GM10248 (cell line): Measurements from ENCODE around the gene KIF7.

Experiments
- CTCF ChIA-PET: fragments of 300-600 bp; sonication (Branson Sonifier 250); formaldehyde crosslinking; extraction: SDS; loops from one replicate; lab custom pipeline; 2021; ENCODE audit warnings: antibody characterized with exemption; lab: Yijun Ruan, JAX
- POLR2A ChIA-PET: fragments of 350-650 bp; sonication (Branson Sonifier 250); formaldehyde crosslinking; extraction: SDS; loops from one replicate; lab custom pipeline; 2020; ENCODE audit warnings: antibody characterized with exemption; lab: Yijun Ruan, JAX
- DNase-seq: peaks from one replicate; pipeline ENCODE4 v3.0.0; 2012; ENCODE audit errors: extremely low spot score
- TF ChIP-seq, protein P1 (sequence below): IDR thresholded peaks from 2 replicates; pipeline ENCODE4 v1.5.1; 2012; ENCODE audit warnings: mild to moderate bottlenecking, low read depth; ENCODE audit errors: extremely low read depth, missing control alignments, control extremely low read depth

Gene KIF7

DNA sequence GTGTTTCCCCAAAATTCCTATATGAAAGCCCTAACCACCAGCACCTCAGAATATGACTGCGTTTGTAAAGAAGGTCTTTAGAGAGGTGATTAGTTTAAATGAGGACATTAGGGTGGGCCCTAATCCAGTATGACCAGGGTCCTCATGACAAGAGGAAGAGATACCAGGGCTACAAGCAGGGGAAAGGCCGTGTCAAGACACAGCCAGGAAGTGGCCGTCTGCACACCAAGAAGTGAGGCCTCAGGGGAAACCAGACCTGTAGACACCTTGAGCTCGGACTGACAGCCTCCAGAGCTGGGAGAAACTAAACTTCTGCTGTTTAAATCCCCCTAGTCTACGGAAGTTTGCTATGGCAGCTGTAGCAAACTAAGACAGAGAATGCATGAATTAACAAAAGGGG, 14.2 kb downstream of the KIF7 start:
- CTCF ChIA-PET, result interaction anchor here (0.7 to 1.2 kb wide), 2 partner anchors 31 to 99 kb away, joined by 3 to 4 read pairs; no protein-coding TSS in a partner anchor
- POLR2A ChIA-PET, result no interaction called here
- TF ChIP-seq, protein P1, sequence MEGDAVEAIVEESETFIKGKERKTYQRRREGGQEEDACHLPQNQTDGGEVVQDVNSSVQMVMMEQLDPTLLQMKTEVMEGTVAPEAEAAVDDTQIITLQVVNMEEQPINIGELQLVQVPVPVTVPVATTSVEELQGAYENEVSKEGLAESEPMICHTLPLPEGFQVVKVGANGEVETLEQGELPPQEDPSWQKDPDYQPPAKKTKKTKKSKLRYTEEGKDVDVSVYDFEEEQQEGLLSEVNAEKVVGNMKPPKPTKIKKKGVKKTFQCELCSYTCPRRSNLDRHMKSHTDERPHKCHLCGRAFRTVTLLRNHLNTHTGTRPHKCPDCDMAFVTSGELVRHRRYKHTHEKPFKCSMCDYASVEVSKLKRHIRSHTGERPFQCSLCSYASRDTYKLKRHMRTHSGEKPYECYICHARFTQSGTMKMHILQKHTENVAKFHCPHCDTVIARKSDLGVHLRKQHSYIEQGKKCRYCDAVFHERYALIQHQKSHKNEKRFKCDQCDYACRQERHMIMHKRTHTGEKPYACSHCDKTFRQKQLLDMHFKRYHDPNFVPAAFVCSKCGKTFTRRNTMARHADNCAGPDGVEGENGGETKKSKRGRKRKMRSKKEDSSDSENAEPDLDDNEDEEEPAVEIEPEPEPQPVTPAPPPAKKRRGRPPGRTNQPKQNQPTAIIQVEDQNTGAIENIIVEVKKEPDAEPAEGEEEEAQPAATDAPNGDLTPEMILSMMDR, result no peak
- DNase-seq, result no peak

DNA sequence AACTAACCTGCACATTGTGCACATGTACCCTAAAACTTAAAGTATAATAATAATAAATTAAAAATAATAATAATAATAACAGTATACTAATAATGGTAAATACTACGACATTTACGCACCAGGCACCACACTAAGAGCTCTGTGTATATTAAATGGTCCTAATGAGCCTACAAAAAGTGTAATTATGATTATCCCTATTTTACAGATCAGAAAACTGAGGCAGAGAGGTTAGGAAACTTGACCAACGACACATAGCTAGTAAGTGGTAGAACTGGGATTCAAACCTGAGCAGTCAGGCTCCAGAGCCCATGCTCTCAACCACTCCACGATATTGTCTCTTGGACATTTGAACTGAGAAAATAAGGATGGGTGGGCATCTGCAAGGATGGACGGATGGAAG, 15.0 kb downstream of the KIF7 start:
- DNase-seq, result no peak
- TF ChIP-seq, protein P1, result no peak
- POLR2A ChIA-PET, result no interaction called here
- CTCF ChIA-PET, result no interaction called here

DNA sequence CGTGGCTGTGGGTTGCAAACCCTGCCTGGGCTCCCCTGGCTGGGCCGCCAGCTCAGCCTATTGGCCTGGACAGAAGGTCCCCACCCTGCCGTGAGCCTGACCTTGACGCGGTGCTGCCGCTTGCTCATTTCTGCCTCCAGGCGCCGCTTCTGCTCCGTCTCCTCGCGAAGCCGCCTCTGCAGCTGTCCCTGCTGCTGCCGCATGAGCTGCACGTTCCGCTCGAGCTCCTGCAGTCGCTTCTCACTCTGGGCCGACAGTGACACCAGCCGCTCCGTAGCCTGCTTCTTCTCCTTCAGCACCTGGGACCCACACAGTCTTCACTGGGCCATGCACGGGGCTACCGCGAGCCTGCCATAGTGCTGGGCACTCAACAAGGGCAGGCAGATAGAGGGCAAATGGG, 21.7 kb downstream of the KIF7 start:
- no peak for DNase-seq
- ChIA-PET CTCF (interaction anchor here (2.6 kb wide), 1 partner anchor 12 kb away, joined by 7 read pairs; no protein-coding TSS in a partner anchor), POLR2A (no interaction called here)
- TF ChIP-seq, protein P1, result no peak

DNA sequence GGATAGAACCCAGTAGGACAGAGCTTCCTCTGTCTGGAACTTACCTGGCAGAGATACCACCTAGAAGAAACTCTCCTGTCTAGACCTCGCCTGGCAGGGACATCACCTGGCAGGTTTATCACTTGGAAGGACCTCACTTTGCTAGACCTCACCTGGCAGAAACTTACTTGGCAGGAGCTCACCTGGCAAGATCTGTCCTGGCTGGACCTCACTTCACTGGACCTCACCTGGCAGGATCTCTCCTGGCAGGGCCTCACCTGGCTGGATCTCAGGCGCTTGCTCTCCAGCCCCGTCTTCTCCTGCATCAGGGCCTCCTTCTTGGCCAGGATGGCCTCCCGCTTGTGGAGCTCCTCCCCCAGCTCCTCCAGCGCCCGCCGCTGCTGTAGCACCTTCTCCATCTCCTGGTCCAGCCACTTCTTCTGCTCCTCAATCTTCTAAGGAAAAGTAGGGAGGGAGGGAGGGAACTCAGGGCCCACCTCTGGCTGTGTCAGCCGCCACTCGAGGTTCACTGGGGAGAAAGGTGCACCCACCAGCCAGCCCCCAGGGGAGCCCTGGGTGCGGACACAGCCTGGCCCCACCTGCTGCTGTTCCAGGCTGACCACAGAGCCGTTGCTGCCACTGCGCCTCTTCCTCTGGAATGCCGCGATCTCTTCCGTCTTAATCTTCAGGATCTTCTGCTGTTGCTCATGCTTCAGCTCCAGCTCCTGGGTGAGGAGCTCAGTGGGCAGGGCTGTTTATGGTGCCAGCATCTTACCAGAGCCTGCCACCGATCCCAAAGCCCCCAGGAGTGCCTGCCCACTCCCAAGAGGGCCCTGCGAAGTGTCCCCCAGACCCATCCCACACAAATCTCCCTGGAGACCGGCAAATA, 22.5 kb downstream of the KIF7 start:
- CTCF ChIA-PET, result interaction anchor here (2.6 kb wide), 1 partner anchor 13 kb away, joined by 7 read pairs; no protein-coding TSS in a partner anchor
- no peak for DNase-seq
- POLR2A ChIA-PET, result no interaction called here

DNA sequence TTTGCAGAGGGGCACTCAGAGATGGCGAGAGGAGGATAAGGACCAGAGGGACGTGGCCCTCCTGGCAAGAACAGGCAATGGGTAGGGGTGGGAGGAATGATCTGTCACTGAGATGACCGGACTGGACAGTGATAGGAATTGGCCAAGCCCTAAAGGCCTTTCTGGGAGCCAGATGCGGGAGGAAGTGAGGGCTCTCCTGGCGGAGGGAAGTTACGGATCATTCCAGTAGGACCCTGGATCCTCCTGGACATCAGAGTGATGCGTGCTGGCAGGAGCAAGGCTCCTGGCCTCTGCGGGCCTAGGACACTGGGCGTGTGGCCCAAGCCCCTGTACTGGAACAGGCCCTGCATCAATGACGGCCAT, 23.4 kb downstream of the KIF7 start:
- peak; percentile 13 for DNase-seq
- POLR2A ChIA-PET, result no interaction called here
- TF ChIP-seq, protein P1, result no peak
- CTCF ChIA-PET, result interaction anchor here (2.6 kb wide), 1 partner anchor 14 kb away, joined by 7 read pairs; no protein-coding TSS in a partner anchor

More for the DNA sequence above, 22.5 kb downstream of the KIF7 start:
- TF ChIP-seq, protein P1, result no peak

DNA sequence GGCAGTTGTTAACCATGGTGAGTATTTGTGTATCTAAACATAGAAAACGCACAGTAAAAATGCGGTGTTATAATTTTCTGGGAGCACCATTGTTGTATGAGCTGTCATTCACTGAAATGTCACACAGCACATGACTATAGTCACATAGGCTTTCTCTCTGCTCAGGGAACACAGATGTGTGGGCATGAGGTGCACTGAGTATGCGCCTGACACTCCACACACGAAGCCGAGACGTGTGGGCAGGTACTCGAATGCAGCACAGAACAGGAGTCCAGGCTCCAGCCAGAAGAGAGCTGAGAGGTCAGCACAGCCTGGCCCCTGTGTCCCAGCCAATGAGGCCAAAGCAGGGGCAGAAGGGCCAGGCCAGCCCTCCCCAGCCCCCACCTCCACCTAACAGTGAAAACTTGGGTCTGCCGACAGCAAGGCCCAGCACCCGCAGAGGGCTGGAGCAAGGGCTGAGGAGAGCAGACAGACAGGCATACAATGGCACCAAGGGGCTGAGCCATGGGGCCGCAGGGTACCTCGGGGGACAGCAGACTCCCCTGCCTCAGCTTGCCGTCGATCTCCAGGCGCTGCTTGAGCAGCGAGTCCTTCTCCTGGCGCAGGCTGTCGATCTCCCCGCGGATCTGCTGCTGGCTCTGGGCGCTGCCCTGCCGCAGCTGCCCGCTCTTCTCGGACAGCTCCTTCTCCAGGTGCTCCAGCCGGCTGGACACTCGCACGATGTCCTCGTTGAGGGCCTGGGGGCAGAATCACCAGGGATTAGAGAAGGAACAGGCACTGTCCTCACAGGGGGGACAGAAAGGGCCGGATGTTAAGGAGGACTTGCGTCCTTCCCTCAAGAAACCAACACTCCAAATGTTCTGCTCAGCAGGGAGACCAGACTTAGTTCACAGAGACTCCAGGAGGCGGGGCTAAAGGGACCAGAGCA, 24.0 kb downstream of the KIF7 start:
- POLR2A ChIA-PET, result no interaction called here
- CTCF ChIA-PET, result no interaction called here
- TF ChIP-seq, protein P1, result no peak
- peak; percentile 12 for DNase-seq
